ENCODE measurements around the gene TTC21B.

DNA sequence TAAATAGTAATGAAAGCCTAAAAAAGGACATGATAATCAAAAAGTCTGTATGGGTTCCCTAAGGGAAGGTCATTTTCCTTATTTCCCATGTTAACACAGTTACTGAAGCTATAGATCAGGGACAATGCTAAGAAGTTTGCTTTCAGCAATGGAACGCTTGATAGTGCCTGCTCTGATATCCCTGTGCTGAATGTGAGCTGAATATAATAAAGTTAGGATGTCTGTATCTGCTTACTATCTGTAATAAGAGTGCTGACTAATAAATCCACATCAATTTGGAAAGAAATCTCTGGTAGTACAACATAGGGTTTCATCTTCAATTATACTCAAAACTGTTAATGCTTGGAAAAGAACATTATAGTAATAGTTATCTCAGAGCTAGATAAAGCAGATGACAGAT lies 25.8 kb downstream of the TTC21B start:
- TF ChIP-seq, protein P1, sequence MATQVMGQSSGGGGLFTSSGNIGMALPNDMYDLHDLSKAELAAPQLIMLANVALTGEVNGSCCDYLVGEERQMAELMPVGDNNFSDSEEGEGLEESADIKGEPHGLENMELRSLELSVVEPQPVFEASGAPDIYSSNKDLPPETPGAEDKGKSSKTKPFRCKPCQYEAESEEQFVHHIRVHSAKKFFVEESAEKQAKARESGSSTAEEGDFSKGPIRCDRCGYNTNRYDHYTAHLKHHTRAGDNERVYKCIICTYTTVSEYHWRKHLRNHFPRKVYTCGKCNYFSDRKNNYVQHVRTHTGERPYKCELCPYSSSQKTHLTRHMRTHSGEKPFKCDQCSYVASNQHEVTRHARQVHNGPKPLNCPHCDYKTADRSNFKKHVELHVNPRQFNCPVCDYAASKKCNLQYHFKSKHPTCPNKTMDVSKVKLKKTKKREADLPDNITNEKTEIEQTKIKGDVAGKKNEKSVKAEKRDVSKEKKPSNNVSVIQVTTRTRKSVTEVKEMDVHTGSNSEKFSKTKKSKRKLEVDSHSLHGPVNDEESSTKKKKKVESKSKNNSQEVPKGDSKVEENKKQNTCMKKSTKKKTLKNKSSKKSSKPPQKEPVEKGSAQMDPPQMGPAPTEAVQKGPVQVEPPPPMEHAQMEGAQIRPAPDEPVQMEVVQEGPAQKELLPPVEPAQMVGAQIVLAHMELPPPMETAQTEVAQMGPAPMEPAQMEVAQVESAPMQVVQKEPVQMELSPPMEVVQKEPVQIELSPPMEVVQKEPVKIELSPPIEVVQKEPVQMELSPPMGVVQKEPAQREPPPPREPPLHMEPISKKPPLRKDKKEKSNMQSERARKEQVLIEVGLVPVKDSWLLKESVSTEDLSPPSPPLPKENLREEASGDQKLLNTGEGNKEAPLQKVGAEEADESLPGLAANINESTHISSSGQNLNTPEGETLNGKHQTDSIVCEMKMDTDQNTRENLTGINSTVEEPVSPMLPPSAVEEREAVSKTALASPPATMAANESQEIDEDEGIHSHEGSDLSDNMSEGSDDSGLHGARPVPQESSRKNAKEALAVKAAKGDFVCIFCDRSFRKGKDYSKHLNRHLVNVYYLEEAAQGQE (IDR thresholded peaks at IDR 0.05; ENCODE audit: low read depth, low read length): no peak
- TF ChIP-seq RCOR1 (conservative IDR thresholded peaks at IDR 0.05; ENCODE audit: low read depth, low read length): no peak
- no peak for TF ChIP-seq RELA (IDR thresholded peaks at IDR 0.05; ENCODE audit: borderline replicate concordance, partially characterized antibody)

Data from GM12878 (cell line).